GM12878 (cell line): ENCODE measurements around the gene ZNF132. TPM values are rescaled to one million over a fixed set of nuclear protein-coding genes. Genes with fewer than 3 reads are reported as not detected.
A peak's percentile ranks its signal among the peaks of the same experiment; 100 is the strongest.

Experiments
- BCL11A ChIP-seq: IDR thresholded peaks from 2 replicates; pipeline ENCODE4 v1.6.1; 2011; ENCODE audit warnings: low read depth, low read length
- CBFB ChIP-seq: IDR thresholded peaks from 2 replicates; pipeline ENCODE4 v1.6.1; 2016; ENCODE audit warnings: antibody characterized with exemption, low read depth
- CHD1 ChIP-seq: IDR thresholded peaks from 2 replicates; pipeline ENCODE4 v1.6.1; 2012; ENCODE audit warnings: low read depth, low read length, improper control_type of control experiment
- CREM ChIP-seq: IDR thresholded peaks from 2 replicates; pipeline ENCODE4 v1.6.1; 2014; ENCODE audit warnings: antibody characterized with exemption, low read depth
- ETV6 ChIP-seq, 2 experiments: fragments of 450-650 bp in 1 of 2; IDR thresholded peaks in 1 of 2; conservative IDR thresholded peaks in 1 of 2; 2 replicates each; pipeline ENCODE4 v1.6.1; 2014; ENCODE audit warnings: antibody characterized with exemption in 1 of 2, borderline replicate concordance in 1 of 2, low read depth in 1 of 2, mild to moderate bottlenecking in 1 of 2, moderate library complexity in 1 of 2
- FOXM1 ChIP-seq: IDR thresholded peaks from 2 replicates; pipeline ENCODE4 v1.6.1; 2012; ENCODE audit warnings: low read depth, mild to moderate bottlenecking, inconsistent platforms, low read length, moderate library complexity
- GABPA ChIP-seq: IDR thresholded peaks from 2 replicates; pipeline ENCODE4 v1.6.1; 2014; ENCODE audit warnings: antibody characterized with exemption, low read depth, mild to moderate bottlenecking, inconsistent platforms
- NRF1 ChIP-seq: conservative IDR thresholded peaks from 2 replicates; pipeline ENCODE4 v1.6.1; 2011; ENCODE audit warnings: mild to moderate bottlenecking, low read depth, low read length, improper control_type of control experiment
- PML ChIP-seq: IDR thresholded peaks from 2 replicates; pipeline ENCODE4 v1.6.1; 2012; ENCODE audit warnings: low read length, inconsistent platforms
- POLR2AphosphoS2 ChIP-seq: IDR thresholded peaks from 2 replicates; pipeline ENCODE4 v1.6.1; 2011; ENCODE audit warnings: low read depth, mild to moderate bottlenecking, low read length, improper control_type of control experiment, moderate library complexity
- POU2F2 ChIP-seq: IDR thresholded peaks from 3 replicates; pipeline ENCODE4 v1.6.1; 2011; ENCODE audit warnings: low read depth, mild to moderate bottlenecking, low read length, borderline replicate concordance
- RB1 ChIP-seq: fragments of 450-650 bp; formaldehyde crosslinking; IDR thresholded peaks from 2 replicates; pipeline ENCODE4 v1.6.1; 2017; ENCODE audit warnings: mild to moderate bottlenecking, borderline replicate concordance
- SIX5 ChIP-seq: IDR thresholded peaks from 2 replicates; pipeline ENCODE4 v1.6.1; 2011; ENCODE audit warnings: mild to moderate bottlenecking, low read depth, low read length, moderate library complexity; ENCODE audit not compliant: severe bottlenecking
- SP1 ChIP-seq: IDR thresholded peaks from one replicate; pipeline ENCODE4 v1.6.1; 2011; ENCODE audit warnings: low read depth, low read length
- SUPT20H ChIP-seq: IDR thresholded peaks from 2 replicates; pipeline ENCODE4 v1.6.1; 2011; ENCODE audit warnings: low read depth, mild to moderate bottlenecking, low read length, moderate library complexity, borderline replicate concordance; ENCODE audit not compliant: control insufficient read depth
- TAF1 ChIP-seq: IDR thresholded peaks from 2 replicates; pipeline ENCODE4 v1.6.1; 2011; ENCODE audit warnings: mild to moderate bottlenecking, low read depth, low read length, borderline replicate concordance
- TCF12 ChIP-seq: IDR thresholded peaks from 2 replicates; pipeline ENCODE4 v1.6.1; 2011; ENCODE audit warnings: low read depth, mild to moderate bottlenecking, low read length
- TCF3 ChIP-seq: IDR thresholded peaks from 2 replicates; pipeline ENCODE4 v1.6.1; 2012; ENCODE audit warnings: low read depth, mild to moderate bottlenecking, low read length, borderline replicate concordance; ENCODE audit not compliant: insufficient read depth
- ZZZ3 ChIP-seq: IDR thresholded peaks from 2 replicates; pipeline ENCODE4 v1.6.1; 2011; ENCODE audit warnings: low read depth; ENCODE audit not compliant: control insufficient read depth, insufficient read length
- polyA plus RNA-seq, 11 experiments: library from polyadenylated mRNA; depleted of rRNA in 4 of 11; unstranded in 6 of 11; stranded (reverse) in 5 of 11; fragments of >200 nt; fragmentation: Nextera tagmentation in 4 of 11; fragmentation: Illumina TruSeq in 1 of 11; extraction: Ambion mirVana in 4 of 11; extraction: Trizol in 1 of 11; gene quantifications; 1 replicate in 1 of 11; 2 replicates in 10 of 11; pipeline versions ENCODE4 v1.2.1 to v1.2.3, GENCODE V29; 2011 to 2016; ENCODE audit warnings: inconsistent platforms in 2 of 11, missing spikeins in 2 of 11, low read depth in 1 of 11
- total RNA-seq, 4 experiments: library from RNA; depleted of rRNA in 3 of 4; stranded (reverse); fragments of >200 nt in 3 of 4; fragmentation: Illumina TruSeq in 1 of 4; extraction: Trizol in 1 of 4; gene quantifications; 2 replicates each; pipeline versions ENCODE4 v1.2.1 to v1.2.3, GENCODE V29; 2013 to 2021
- TF ChIP-seq, protein P1 (sequence below): fragments of 450-650 bp; IDR thresholded peaks from 2 replicates; pipeline ENCODE4 v1.6.1; 2017; ENCODE audit warnings: mild to moderate bottlenecking, moderate library complexity
- TF ChIP-seq, protein P2 (sequence below): fragments of 450-650 bp; IDR thresholded peaks from 2 replicates; pipeline ENCODE4 v1.6.1; 2016; ENCODE audit warnings: mild to moderate bottlenecking
- TF ChIP-seq, protein P3 (sequence below): fragments of 450-650 bp; IDR thresholded peaks from 2 replicates; pipeline ENCODE4 v1.6.1; 2017; ENCODE audit warnings: borderline replicate concordance

Gene ZNF132
- total and polyA plus RNA-seq, 10 of the 15 experiments (the other 5 are each of a cell fraction or from before 2014, with no cell fraction given) = 0.56 to 4.0 (median 2.3) TPM

DNA sequence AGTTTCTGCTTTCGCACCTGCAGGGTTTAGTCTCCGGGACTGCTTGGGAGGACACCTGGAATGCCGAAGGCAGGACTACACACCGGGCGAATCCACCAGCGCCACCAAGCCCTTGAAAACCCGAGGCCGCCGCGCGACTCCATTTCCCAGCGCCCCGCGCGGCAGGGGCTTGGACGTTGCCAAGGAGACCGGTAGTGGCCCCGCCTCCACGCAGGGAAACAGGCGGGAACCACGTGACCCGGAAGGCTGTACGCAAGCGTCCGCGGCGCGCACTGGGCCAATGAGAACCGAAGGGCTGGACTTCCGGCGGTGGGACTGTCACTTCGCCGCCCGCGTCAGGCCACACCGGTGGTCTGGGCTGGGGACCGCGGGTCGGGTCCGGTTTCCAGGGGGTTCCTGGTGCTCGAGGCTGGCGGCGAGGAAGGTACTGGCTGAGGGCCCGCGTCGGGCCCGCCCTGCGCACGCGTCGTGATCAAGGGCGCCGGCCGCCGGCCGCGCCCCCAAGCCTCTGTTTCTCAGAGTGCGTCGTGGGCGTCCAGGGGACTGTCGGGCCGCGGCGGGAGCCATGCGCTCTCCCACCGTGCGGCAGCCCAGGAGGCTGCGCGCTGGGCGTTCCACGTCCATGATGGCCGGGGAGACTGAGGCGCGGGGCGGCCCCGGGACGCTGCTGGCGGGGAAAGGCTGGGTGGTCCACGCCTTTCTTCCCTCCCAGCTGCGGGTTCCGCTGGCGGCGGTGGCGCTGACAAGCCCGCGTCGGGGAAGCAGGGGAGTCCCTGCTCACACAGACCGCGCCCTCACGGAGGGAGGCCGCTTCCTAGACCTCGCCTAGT, 27.0 kb upstream of the ZNF132 start, which contains the start of gene ZNF324 (continued):
- no peak for TF ChIP-seq NRF1
- peak; percentile 69 for TF ChIP-seq SP1
- peak; percentile 82 for TF ChIP-seq GABPA
- TF ChIP-seq ZZZ3 = no peak
- TF ChIP-seq BCL11A = no peak
- peak; percentile 75 for TF ChIP-seq SIX5
- no peak for TF ChIP-seq CBFB
- peak; percentile 89; the same call in 1 of the 2 replicates for TF ChIP-seq RB1
- TF ChIP-seq, protein P1, sequence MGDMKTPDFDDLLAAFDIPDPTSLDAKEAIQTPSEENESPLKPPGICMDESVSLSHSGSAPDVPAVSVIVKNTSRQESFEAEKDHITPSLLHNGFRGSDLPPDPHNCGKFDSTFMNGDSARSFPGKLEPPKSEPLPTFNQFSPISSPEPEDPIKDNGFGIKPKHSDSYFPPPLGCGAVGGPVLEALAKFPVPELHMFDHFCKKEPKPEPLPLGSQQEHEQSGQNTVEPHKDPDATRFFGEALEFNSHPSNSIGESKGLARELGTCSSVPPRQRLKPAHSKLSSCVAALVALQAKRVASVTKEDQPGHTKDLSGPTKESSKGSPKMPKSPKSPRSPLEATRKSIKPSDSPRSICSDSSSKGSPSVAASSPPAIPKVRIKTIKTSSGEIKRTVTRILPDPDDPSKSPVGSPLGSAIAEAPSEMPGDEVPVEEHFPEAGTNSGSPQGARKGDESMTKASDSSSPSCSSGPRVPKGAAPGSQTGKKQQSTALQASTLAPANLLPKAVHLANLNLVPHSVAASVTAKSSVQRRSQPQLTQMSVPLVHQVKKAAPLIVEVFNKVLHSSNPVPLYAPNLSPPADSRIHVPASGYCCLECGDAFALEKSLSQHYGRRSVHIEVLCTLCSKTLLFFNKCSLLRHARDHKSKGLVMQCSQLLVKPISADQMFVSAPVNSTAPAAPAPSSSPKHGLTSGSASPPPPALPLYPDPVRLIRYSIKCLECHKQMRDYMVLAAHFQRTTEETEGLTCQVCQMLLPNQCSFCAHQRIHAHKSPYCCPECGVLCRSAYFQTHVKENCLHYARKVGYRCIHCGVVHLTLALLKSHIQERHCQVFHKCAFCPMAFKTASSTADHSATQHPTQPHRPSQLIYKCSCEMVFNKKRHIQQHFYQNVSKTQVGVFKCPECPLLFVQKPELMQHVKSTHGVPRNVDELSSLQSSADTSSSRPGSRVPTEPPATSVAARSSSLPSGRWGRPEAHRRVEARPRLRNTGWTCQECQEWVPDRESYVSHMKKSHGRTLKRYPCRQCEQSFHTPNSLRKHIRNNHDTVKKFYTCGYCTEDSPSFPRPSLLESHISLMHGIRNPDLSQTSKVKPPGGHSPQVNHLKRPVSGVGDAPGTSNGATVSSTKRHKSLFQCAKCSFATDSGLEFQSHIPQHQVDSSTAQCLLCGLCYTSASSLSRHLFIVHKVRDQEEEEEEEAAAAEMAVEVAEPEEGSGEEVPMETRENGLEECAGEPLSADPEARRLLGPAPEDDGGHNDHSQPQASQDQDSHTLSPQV = no peak
- peak; percentile 44; the same call in 1 of the 2 replicates for TF ChIP-seq PML
- TF ChIP-seq, protein P2, sequence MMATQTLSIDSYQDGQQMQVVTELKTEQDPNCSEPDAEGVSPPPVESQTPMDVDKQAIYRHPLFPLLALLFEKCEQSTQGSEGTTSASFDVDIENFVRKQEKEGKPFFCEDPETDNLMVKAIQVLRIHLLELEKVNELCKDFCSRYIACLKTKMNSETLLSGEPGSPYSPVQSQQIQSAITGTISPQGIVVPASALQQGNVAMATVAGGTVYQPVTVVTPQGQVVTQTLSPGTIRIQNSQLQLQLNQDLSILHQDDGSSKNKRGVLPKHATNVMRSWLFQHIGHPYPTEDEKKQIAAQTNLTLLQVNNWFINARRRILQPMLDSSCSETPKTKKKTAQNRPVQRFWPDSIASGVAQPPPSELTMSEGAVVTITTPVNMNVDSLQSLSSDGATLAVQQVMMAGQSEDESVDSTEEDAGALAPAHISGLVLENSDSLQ = peak; percentile 82
- TF ChIP-seq, protein P3, sequence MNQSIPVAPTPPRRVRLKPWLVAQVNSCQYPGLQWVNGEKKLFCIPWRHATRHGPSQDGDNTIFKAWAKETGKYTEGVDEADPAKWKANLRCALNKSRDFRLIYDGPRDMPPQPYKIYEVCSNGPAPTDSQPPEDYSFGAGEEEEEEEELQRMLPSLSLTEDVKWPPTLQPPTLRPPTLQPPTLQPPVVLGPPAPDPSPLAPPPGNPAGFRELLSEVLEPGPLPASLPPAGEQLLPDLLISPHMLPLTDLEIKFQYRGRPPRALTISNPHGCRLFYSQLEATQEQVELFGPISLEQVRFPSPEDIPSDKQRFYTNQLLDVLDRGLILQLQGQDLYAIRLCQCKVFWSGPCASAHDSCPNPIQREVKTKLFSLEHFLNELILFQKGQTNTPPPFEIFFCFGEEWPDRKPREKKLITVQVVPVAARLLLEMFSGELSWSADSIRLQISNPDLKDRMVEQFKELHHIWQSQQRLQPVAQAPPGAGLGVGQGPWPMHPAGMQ = no peak
- TF ChIP-seq POLR2AphosphoS2 = peak; percentile 78; the same call in 1 of the 2 replicates
- TF ChIP-seq FOXM1 = no peak
- no peak for TF ChIP-seq POU2F2
- TF ChIP-seq TCF12 = 0 out of 2 replicates have a peak, but pooled peaks have one; percentile 4
- TF ChIP-seq TCF3 = 0 out of 2 replicates have a peak, but pooled peaks have one; percentile 7
- peak; percentile 72 for TF ChIP-seq CREM
- TF ChIP-seq CHD1 = no peak
- no peak for TF ChIP-seq ETV6 (conservative IDR thresholded peaks at IDR 0.05 in 1 of 2, IDR thresholded peaks at IDR 0.05 in 1 of 2; ENCODE audit: borderline replicate concordance in 1 of 2, low read depth in 1 of 2)
- TF ChIP-seq TAF1 = peak; percentile 38; the same call in 1 of the 2 replicates
- no peak for TF ChIP-seq SUPT20H
